NCI-H1436 treated with DMSO at 0.1 percent for 48 hours (cell line): Measurements from ENCODE around the gene PPP1R7.
"Not testable (repeated sequence)": the region's sequence is repeated elsewhere in the genome, so short reads cannot be mapped to it uniquely, and the experiment has no call there.

Experiments used
- DNase-seq: peaks from one replicate; lab custom pipeline; 2025; lab: John Stamatoyannopoulos, UW

The PPP1R7 gene

DNA sequence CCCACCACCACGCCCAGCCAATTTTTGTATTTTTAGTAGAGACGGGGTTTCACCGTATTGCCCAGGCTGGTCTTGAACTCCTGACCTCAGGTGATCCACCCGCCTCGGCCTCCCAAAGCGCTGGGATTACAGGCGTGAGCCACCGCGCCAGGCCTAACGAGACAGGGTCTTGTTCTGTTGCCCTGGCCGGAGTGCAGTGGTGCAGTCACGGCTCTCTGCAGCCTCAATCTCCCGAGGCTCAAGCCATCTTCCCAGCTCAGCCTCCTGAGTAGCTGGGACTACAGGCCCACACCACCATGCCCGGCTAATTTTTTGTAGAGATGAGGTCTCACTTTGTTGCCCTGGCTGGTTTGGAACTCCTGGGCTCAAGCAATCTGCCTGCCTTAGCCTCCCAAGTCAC lies 47.0 kb downstream of the PPP1R7 start:
- DNase-seq: not testable (repeated sequence)

DNA sequence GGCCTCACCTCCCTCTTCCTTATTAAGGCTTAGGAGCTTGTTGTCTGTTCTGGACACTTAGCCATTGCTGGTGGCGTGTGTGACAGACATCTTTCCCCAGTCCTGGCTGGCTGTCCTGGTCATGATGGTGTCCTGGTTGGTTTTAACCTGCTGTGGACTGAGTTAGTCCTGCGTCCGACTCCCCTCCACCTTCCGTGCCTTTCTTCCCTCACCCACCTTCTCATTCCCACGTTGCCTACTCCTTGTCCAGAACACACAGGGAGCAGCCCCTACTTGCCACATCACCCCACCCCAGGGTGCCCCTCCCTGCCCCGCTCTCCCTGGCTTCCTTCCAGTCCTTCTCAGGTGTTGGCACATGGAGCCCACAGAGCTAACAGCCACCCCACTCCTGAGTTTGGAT lies 47.7 kb downstream of the PPP1R7 start:
- no peak for DNase-seq

DNA sequence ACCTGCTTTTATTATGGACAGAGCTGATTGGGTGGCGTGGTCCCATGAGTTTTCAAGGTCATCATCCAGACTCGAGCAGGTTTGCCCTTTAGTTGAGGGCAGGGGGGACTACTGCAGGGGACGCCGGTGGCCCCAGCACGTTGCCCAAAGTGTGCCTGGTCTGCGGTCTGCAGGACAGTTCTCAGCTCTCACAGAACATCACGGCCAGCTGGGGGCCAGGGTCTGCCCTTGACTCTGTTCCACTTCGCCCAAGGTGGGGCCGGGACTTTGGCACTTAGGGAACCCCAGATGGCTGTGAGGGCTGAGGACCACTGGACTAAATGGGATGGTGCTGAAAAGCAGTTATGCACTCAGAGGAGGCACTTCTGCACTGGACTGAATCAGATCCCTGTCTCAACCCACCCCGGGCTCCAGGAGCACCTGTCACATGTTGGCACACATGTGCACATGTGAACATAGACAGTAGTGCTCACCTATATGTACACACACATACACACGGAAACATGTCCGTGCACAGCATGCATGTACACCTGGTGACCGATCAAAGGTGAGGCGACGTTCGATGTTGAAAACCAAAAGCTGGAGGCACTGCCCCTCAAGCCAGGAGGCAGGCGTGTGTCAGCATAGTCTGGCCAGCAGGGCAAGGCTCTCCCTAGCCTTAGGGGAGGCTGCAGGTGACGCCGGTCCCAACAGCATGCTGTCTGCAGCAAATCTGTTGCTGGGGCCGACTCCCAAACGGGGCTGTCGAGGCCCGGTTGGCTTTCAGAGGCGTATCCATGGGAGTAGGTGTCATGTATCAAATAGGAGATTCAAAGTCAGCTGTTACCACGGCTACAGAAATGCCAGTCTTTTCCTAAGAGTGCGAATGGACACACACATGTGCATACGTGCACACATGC lies 48.4 kb downstream of the PPP1R7 start:
- DNase-seq: no peak

DNA sequence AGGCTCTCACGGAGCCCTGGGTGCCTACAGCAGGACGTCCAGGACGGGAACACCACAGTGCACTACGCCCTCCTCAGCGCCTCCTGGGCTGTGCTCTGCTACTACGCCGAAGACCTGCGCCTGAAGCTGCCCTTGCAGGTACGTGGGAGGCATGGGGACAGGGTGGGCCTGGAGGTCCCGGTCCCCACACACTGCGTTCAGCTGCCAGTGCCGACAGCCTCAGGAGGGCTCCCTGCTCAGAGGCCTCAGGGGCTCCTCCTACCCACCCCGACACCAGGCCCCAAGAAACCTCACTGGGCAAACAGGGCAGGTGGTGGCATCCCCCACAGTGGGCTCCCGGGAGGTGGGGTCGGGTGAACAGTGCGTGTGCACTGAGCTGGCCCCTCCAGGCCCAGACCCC lies 49.0 kb downstream of the PPP1R7 start:
- no peak for DNase-seq

DNA sequence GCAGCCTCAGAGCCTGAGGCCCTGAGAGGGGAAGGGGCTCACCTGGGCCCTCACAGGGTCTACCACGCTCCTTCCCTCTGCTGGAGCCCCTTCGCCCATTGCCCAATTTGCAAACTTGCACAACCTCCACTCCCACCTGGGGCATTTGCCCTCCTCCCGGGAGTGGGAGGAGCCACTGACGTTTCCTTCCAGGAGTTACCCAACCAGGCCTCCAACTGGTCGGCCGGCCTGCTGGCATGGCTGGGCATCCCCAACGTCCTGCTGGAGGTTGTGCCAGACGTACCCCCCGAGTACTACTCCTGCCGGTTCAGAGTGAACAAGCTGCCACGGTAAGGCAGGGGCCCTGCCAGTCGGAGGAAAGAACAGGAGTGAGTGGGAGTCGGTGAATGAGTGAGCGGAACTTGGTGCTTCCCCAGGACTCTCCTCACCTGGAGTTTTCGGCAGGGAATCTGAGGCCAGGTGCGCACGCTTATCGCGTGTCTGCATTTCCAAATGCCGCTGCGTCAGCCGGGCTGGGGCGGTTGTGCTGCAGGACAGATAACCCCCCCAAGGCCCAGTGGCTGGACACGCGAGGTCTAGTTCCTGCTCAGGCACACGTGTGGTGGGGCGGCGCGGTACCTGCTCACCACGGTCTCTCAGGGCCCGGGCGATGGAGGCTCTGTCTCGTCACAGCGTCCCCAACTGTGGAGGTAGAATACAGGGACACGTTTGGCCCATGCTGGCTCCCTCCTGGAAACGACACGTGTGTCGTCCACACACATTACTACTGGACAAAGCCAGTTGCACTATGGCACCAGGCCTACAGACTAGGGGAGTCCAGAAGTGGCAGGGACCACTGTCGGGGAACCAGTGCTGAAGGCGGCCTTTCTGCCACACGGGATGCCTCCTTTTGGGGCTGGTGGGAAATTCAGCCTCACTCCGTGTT lies 49.9 kb downstream of the PPP1R7 start:
- no peak for DNase-seq

DNA sequence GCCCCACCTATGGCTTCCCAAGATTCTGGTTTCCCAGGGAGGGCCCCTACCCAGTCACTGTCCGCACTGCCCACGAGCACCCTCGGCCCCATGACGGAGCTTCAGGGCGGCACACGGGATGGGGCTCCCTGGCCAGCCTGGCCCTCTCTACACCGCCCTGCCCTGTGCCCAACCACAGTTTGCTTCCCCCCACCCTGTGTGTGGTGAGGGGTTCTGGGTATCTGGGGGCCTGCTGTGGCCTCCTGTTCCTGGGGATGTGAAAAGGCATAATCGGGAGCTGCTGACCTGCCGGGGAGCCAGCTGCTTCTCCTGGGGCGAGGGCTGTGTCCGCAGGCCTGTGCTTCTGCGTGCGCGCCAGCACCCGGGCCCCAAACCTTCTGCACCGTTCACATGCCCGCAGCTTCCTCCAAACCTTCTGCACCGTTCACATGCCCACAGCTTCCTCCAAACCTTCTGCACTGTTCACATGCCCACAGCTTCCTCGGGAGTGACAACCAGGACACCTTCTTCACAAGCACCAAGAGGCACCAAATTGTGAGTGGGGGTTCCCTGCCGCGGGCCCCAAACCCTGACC lies 50.6 kb downstream of the PPP1R7 start:
- DNase-seq: no peak

DNA sequence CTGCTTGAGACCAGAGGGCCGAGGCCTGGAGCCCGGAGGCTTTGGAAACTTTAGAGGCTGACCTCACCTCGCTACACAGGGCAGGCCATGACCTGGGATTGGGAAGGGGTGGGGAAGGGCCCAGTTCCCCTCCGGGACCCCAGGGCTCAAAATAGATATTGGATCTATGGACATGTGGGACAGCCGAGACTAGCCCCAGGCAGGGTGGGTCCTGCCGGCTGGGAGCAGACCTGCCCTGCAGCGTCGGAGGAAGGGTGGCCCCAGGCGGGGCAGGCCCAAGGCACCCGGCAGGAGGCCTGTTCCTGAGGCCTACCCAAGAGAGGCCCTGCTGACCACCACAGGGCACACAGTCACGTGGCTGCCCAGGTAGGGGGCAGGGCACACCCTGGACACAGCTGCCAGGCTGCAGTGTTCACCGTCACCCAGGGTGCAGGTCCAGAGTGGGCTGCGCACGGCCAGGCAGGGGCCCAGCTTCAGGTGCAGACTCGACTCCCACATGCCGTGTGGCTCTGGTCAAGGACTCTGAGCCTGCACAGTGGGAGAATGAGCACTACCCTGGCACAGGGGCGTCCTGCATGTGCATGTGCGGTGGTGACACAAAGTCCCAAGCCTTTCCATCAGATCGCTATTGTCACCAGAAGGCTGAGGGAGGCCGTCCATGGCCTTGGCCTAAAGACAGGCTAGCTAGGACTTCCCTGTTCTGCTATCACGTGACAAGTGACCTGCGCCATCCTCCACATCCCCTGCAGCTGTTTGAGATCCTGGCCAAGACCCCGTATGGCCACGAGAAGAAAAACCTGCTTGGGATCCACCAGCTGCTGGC lies 51.4 kb downstream of the PPP1R7 start:
- DNase-seq: no peak

DNA sequence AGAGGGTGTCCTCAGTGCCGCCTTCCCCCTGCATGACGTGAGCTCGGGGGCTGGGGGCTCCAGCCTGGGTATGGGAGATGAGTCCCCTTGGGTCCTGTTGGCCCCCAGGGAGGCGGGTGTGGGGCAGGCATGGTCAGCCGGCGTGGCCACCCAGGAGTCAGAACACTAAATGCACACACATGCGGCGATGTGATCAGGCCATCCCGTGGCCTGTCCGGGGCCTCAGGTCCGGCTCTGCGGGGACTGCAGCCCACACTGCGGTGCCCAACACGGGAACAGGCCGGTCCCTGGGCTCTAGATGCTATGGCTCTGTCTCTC lies 52.0 kb downstream of the PPP1R7 start:
- DNase-seq: no peak

DNA sequence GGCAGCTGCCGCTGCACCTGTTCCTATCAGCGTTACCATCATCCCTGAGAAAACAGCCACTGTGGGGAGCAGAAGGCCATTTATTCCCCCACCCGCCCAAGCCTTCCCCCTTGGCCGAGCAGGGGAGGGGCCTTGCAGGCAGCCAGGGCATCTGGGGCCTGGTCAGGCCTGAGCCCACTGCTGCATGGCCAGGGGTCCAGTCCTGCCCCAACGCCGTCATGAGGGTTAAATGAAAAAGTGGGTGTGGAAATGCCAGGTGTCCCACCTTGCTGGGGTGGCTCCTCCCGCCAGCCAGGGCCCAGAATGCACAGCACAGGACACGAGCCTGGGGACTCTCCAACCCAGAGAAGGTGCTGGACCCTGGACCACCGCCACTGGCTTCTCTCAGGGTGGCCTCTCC lies 52.4 kb downstream of the PPP1R7 start:
- DNase-seq: no peak

DNA sequence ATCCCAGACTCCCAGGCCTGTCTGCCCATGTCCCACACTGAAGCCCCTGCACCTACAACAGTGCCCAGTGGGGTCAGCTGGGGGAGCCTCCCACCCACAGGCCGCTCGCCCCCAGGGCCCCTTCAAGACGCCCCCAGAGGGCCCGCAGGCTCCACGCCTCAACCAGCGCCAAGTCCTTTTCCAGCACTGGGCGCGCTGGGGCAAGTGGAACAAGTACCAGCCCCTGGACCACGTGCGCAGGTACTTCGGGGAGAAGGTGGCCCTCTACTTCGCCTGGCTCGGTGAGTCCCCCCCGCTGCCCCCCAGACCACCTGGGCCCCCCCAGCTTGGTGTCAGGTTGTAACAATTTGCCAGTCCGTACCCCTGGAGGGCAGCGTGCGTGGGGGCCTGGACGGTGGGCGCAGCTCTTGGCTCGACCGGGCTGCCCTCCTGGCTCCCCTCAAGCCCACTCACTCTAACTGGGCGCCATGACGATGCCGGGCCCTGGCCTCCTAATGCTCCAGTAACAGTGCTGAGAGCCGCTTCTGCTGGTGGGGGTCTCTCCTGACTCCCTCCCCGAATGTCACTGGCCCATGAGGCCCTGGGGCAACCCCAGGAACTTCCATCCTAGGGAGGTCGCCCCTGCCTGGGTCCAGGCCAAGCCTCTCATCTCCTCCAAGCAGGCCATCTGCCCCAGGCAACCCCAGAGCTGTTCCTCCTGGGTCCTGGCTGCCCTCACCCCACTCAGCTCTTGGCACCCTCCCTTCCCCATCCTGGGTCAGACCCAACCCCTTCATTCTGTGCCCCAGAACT lies 53.1 kb downstream of the PPP1R7 start:
- DNase-seq: no peak

DNA sequence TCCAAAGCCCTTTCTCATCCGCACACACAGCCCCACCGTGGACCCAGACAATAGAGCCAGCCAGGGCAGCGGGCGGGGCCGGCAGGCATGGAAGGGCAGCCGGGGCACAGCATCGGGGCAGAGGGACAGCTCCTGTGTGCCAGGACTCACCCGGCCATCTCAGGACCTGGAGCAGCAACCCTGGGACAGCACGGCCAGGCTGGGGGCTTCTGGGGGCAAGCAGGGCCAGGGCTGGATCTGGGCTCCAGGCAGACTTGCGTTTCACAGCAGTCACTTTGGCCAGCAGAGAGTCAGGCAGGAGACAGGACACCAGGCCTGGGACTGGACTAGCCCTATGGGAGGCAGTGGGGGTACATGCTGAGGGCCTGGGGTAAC lies 53.7 kb downstream of the PPP1R7 start:
- DNase-seq: no peak

DNA sequence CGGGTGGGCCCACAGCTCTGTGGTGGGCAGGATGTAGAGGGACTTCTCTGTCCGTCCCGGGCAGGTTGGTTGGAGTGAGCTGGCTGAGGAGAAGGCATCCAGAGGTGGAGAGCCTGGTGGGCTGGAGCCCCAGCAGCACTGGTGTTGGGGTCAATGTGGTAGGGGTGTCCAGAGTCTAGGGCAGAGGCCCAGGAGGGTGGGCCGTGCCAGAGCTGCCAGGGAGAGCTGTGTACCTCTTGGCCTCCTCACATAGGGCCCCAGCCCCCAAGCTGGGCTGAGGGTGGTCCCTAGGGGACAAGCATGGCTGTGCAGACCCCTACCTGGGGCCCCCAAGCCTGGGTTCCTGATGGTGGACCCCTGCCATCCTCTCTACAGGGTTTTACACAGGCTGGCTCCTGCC lies 54.2 kb downstream of the PPP1R7 start:
- no peak for DNase-seq

DNA sequence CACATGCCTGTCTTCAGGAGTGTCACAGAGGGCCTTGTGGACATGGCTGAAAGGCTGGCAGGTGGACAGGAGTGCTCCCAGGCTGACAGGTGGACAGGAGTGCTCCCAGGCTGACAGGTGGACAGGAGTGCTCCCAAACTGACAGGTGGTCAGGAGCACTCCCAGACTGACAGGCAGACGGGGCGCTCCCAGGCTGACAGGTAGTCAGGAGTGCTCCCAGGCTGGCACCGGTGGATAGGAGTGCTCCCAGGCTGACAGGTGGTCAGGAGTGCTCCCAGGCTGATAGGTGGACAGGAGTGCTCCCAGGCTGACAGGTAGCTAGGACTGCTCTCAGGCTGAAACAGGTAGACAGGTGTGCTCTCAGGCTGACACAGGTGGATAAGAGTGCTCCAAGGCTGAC lies 54.8 kb downstream of the PPP1R7 start:
- no peak for DNase-seq

DNA sequence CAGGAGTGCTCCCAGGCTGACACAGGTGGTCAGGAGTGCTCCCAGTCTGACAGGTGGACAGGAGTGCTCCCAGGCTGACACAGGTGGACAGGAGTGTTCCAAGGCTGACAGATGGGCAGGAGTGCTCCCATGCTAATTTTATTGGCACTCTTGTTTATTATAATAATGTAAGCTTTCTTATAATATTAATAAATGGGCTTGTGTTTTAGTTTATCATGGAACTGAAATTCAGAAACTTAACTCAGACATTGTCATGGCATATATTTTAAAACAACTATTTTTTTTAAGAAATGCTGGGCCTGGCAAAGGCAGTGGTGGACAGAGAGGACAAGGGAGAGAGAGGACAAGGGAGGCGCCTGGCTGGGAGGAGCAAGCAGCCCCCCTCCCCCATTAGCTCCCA lies 56.9 kb downstream of the PPP1R7 start:
- DNase-seq: no peak

DNA sequence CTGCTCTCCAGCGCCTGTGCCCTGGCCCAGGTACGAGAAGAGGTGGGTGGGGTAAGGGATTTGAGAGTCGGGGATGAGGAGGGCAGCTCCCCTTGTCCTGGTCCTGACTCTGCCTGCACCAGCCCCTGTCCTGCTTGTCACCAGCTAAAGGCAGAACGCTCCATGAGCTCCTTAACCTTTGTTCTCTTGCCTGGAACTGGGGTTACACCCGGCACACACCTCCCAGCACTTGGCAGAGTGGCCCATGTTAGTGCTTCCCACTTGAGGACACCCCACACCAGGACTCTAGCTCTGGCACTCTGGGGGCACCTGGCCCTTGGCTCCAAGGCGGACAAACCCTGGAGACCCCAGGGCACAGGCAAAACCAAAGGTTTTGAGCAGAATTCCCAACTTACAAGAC lies 57.4 kb downstream of the PPP1R7 start:
- no peak for DNase-seq

DNA sequence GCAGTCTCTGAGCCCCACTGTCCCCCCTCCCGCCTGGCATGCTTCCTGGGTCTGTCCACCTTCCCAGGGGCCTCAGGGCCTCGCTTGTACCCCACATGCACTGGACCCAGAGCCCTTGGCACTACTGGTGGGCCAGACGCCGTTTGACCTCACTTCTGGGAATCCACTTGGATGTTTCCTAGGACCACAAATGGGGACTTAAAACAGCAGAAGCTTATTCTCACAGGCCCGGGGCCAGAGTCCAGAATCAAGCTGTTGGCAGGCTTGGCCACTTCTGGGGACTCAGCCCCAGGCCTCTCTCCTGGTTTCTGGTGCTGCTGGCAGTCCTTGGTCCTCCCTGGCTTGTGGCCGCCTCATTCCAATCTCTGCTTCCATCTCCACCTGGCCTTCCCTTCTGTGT lies 57.8 kb downstream of the PPP1R7 start:
- DNase-seq: no peak

DNA sequence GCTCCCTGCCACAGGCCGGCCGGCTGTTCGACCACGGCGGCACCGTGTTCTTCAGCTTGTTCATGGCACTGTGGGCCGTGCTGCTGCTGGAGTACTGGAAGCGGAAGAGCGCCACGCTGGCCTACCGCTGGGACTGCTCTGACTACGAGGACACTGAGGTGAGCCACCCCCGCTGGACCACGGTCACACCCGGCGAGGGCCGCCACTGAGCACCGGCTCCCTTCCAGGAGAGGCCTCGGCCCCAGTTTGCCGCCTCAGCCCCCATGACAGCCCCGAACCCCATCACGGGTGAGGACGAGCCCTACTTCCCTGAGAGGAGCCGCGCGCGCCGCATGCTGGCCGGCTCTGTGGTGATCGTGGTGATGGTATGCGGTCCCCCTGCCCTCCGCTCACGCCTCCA lies 59.0 kb downstream of the PPP1R7 start:
- DNase-seq: no peak

DNA sequence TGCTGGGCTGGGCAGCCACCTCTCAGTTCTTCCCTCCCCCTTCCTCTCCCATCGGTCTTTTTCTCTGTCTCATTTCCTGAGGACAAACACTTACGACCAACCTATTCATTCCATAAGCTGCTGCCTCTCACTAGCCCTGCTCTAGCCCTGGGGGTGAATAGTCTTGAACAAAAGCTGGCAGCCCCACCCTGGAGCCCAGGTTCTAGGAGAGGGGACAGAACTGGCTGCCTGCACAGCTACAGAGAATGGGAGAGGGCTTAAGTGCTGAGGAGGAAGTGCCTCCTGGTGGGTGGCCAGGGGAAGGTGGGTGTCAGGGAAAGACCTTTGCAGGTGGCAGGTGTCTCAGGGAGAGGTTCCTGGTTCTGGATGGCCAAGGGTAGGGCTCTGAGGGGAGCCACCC lies 61.0 kb downstream of the PPP1R7 start:
- DNase-seq: no peak

DNA sequence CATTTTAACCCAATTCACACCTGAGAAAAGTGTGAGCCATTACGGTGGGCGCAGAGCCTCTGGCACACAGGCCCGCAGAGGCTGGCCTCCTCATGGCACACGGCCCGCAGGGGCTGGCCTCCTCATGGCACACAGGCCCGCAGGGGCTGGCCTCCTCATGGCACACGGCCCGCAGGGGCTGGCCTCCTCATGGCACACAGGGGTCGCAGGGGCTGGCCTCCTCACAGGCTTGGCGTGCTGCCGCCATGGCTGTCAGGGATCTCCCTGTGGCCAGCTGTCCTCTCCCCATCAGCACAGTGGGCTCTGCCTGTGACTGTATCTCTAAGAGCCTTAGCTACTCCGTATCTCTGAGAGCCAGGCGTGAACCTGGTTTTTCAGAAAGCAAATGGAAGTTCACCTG lies 62.8 kb downstream of the PPP1R7 start:
- no peak for DNase-seq

DNA sequence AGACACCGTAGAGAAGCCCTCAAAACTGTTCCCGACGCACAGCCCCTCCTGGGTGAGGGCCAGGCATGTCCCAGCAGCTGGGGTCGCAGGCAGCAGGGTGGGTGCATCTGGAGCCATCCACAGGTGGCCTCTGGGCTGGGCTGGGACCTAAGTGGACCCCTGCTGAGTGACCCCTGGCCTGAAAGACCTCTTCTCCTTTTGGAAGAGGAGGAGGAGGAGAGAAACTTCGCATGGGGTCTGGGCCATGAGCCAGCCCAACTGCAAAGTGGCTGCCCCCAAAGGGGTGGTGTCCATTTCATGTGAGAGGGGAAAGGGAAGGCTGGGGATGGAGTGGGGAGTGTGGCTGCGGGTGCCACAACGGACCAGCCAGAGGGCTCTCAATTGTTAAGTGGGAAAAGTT lies 63.3 kb downstream of the PPP1R7 start:
- no peak for DNase-seq

DNA sequence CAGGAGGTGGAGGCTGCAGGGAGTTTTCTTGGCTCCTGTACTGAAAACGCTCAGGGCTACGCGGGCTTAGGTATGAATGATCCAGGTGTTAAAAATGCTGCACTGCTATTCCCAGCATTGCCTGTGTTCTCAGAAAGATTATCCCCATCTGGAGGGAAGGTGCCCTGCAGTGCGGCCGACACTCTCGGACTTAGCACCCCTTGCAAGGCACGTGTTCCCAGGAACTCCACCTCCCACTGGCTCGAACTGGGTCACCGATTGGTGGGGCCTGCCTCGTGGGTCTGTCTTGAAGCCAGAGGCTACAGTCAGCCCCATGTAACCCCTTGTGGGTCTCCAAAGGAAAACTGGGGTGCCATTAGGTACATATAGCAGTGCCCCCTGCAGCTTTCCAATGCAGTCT lies 63.9 kb downstream of the PPP1R7 start:
- DNase-seq: no peak
